ENCODE results near the gene ACTR1B. TPM values are rescaled to one million over a fixed set of nuclear protein-coding genes. Genes with fewer than 3 reads are reported as not detected.

Gene ACTR1B
- total and polyA plus RNA-seq, 2 experiments from 2014 or later, result 18.1 to 56.3 TPM

GRCh38 chr2:97708608-97709007 is 44.8 kb upstream of the ACTR1B start:
- DNase-seq (ENCODE audit: low spot score), result no peak
- no peaks in the 10 kb centered on the region for H3K9me2 ChIP-seq (replicated peaks; ENCODE audit: insufficient read depth)
- no peak overlapping the region for H3K4me3 ChIP-seq
- no peaks in the 10 kb centered on the region for H3K4me1 ChIP-seq (ENCODE audit: insufficient read depth)
- H3K27me3 ChIP-seq, result no peaks in the 10 kb centered on the region
- no peaks in the 10 kb centered on the region for H3K9me3 ChIP-seq (ENCODE audit: low read depth)
- no peaks in the 10 kb centered on the region for H3K36me3 ChIP-seq (replicated peaks; ENCODE audit: insufficient read depth, low read depth)
- no peaks in the 10 kb centered on the region for H4K20me1 ChIP-seq (ENCODE audit: insufficient read depth, poor library complexity, severe bottlenecking)
- no peak overlapping the region for H3K4me2 ChIP-seq
- 94% methylated on average over 8 of the region's 8 CpGs for WGBS (ENCODE audit: low lambda C conversion rate, missing lambda C conversion rate)
- H3K27ac ChIP-seq, result no peak overlapping the region
- no peak for TF ChIP-seq EZH2phosphoT487 (IDR thresholded peaks at IDR 0.05; ENCODE audit: low read depth, severe bottlenecking, unreplicated experiment)
- H2AFZ ChIP-seq, result no peak overlapping the region
- no peaks in the 10 kb centered on the region for H3K79me2 ChIP-seq

GRCh38 chr2:97708048-97708380 is 44.2 kb upstream of the ACTR1B start:
- H3K27me3 ChIP-seq, result no peaks in the 10 kb centered on the region
- H3K9me2 ChIP-seq (replicated peaks; ENCODE audit: insufficient read depth), result no peaks in the 10 kb centered on the region
- H2AFZ ChIP-seq, result no peak overlapping the region
- H3K4me3 ChIP-seq, result no peak overlapping the region
- no peaks in the 10 kb centered on the region for H3K4me1 ChIP-seq (ENCODE audit: insufficient read depth)
- TF ChIP-seq CTCF (IDR thresholded peaks at IDR 0.05; ENCODE audit: poor library complexity) (no peak), EZH2phosphoT487 (IDR thresholded peaks at IDR 0.05; ENCODE audit: low read depth, severe bottlenecking, unreplicated experiment) (no peak), EZH2 (IDR thresholded peaks at IDR 0.05; ENCODE audit: borderline replicate concordance) (no peak)
- no peaks in the 10 kb centered on the region for H4K20me1 ChIP-seq (ENCODE audit: insufficient read depth, poor library complexity, severe bottlenecking)
- no peak overlapping the region for H3K27ac ChIP-seq
- no peak for DNase-seq (ENCODE audit: low spot score)
- no peaks in the 10 kb centered on the region for H3K9me3 ChIP-seq (ENCODE audit: low read depth)
- no peaks in the 10 kb centered on the region for H3K79me2 ChIP-seq
- H3K4me2 ChIP-seq, result no peak overlapping the region
- WGBS (ENCODE audit: low lambda C conversion rate, missing lambda C conversion rate), result 86% methylated on average over 4 of the region's 4 CpGs
- H3K36me3 ChIP-seq (replicated peaks; ENCODE audit: insufficient read depth, low read depth), result no peaks in the 10 kb centered on the region

- no peak overlapping the region for H3K4me3 ChIP-seq
- TF ChIP-seq EZH2 (IDR thresholded peaks at IDR 0.05; ENCODE audit: borderline replicate concordance), result no peak
- TF ChIP-seq EZH2phosphoT487 (IDR thresholded peaks at IDR 0.05; ENCODE audit: low read depth, severe bottlenecking, unreplicated experiment), result no peak
- TF ChIP-seq CTCF (IDR thresholded peaks at IDR 0.05; ENCODE audit: poor library complexity), result no peak
- H3K9me2 ChIP-seq (replicated peaks; ENCODE audit: insufficient read depth), result no peaks in the 10 kb centered on the region
- no peaks in the 10 kb centered on the region for H3K36me3 ChIP-seq (replicated peaks; ENCODE audit: insufficient read depth, low read depth)
- WGBS (ENCODE audit: low lambda C conversion rate, missing lambda C conversion rate), result 91% methylated on average over 11 of the region's 11 CpGs
- no peaks in the 10 kb centered on the region for H3K79me2 ChIP-seq
- no peak overlapping the region for H3K27ac ChIP-seq
- H4K20me1 ChIP-seq (ENCODE audit: insufficient read depth, poor library complexity, severe bottlenecking), result no peaks in the 10 kb centered on the region
- no peaks in the 10 kb centered on the region for H3K4me1 ChIP-seq (ENCODE audit: insufficient read depth)
- H2AFZ ChIP-seq, result no peak overlapping the region
- H3K9me3 ChIP-seq (ENCODE audit: low read depth), result no peaks in the 10 kb centered on the region
- no peaks in the 10 kb centered on the region for H3K27me3 ChIP-seq
- no peak overlapping the region for H3K4me2 ChIP-seq
- peak; percentile 2 for DNase-seq (ENCODE audit: low spot score)
Observed at GRCh38 chr2:97707362-97708047, 43.7 kb upstream of the ACTR1B start.

- no peak for TF ChIP-seq CTCF (IDR thresholded peaks at IDR 0.05; ENCODE audit: poor library complexity)
- TF ChIP-seq EZH2phosphoT487 (IDR thresholded peaks at IDR 0.05; ENCODE audit: low read depth, severe bottlenecking, unreplicated experiment), result no peak
- no peak for TF ChIP-seq EZH2 (IDR thresholded peaks at IDR 0.05; ENCODE audit: borderline replicate concordance)
- H3K36me3 ChIP-seq (replicated peaks; ENCODE audit: insufficient read depth, low read depth), result no peaks in the 10 kb centered on the region
- no peaks in the 10 kb centered on the region for H4K20me1 ChIP-seq (ENCODE audit: insufficient read depth, poor library complexity, severe bottlenecking)
- no peaks in the 10 kb centered on the region for H3K9me3 ChIP-seq (ENCODE audit: low read depth)
- H3K27ac ChIP-seq, result no peak overlapping the region
- no peaks in the 10 kb centered on the region for H3K79me2 ChIP-seq
- peak; percentile 2 for DNase-seq (ENCODE audit: low spot score)
- no peaks in the 10 kb centered on the region for H3K9me2 ChIP-seq (replicated peaks; ENCODE audit: insufficient read depth)
- H3K4me2 ChIP-seq, result no peak overlapping the region
- no peaks in the 10 kb centered on the region for H3K4me1 ChIP-seq (ENCODE audit: insufficient read depth)
- no peaks in the 10 kb centered on the region for H3K27me3 ChIP-seq
- no peak overlapping the region for H3K4me3 ChIP-seq
- H2AFZ ChIP-seq, result no peak overlapping the region
- 87% methylated on average over 9 of the region's 11 CpGs for WGBS (ENCODE audit: low lambda C conversion rate, missing lambda C conversion rate)
Observed at GRCh38 chr2:97706708-97707345, 43.0 kb upstream of the ACTR1B start.

Measured in hepatocyte (in vitro differentiated cells).